GM23338 (cell line): ENCODE measurements around the gene IKZF1. TPM values are rescaled to one million over a fixed set of nuclear protein-coding genes. Genes with fewer than 3 reads are reported as not detected.

Experiments
- ATAC-seq: fragments of 200-7000 bp; cut with Tn5 transposase; 3 replicates; pipeline ENCODE4 v1.9.1; 2020
- DNase-seq: peaks from one replicate; pipeline ENCODE4 v3.0.0-alpha.2; 2015; ENCODE audit warnings: low spot score
- H2AFZ ChIP-seq: fragments of 200-600 bp; sonication (generic); 2 replicates; pipeline ENCODE4 v1.8.0; 2016; ENCODE audit warnings: antibody characterized with exemption, mild to moderate bottlenecking, moderate library complexity
- H3F3A ChIP-seq: fragments of 200-600 bp; sonication (generic); replicated peaks from 2 replicates; pipeline ENCODE4 v1.8.0; 2017; ENCODE audit warnings: antibody characterized with exemption, mixed run types, low read depth
- H3K27ac ChIP-seq: fragments of 200-600 bp; sonication (generic); 2 replicates; pipeline ENCODE4 v1.6.1; 2016; ENCODE audit warnings: low read depth
- H3K27me3 ChIP-seq: fragments of 200-600 bp; sonication (generic); 2 replicates; pipeline ENCODE4 v1.8.0; 2016; ENCODE audit warnings: mild to moderate bottlenecking, mixed run types, moderate library complexity; ENCODE audit not compliant: insufficient read depth
- H3K36me3 ChIP-seq: fragments of 200-600 bp; sonication (generic); 2 replicates; pipeline ENCODE4 v1.8.0; 2016; ENCODE audit warnings: mild to moderate bottlenecking; ENCODE audit not compliant: insufficient read depth
- H3K4me1 ChIP-seq: fragments of 200-600 bp; sonication (generic); 2 replicates; pipeline ENCODE4 v1.8.0; 2016; ENCODE audit warnings: mild to moderate bottlenecking, moderate library complexity; ENCODE audit not compliant: insufficient read depth
- H3K4me2 ChIP-seq: fragments of 200-600 bp; sonication (generic); 2 replicates; pipeline ENCODE4 v1.7.1; 2017; ENCODE audit warnings: mixed run types
- H3K4me3 ChIP-seq: fragments of 200-600 bp; sonication (generic); 2 replicates; pipeline ENCODE4 v1.6.1; 2016; ENCODE audit warnings: mixed run types
- H3K79me2 ChIP-seq: fragments of 200-600 bp; sonication (generic); replicated peaks from 2 replicates; pipeline ENCODE4 v1.8.0; 2017; ENCODE audit warnings: mild to moderate bottlenecking; ENCODE audit not compliant: insufficient read depth
- H3K9me2 ChIP-seq: fragments of 200-600 bp; sonication (generic); 2 replicates; pipeline ENCODE4 v1.8.0; 2017; ENCODE audit not compliant: insufficient read depth
- H4K20me1 ChIP-seq: fragments of 200-600 bp; sonication (generic); replicated peaks from 2 replicates; pipeline ENCODE4 v1.8.0; 2017; ENCODE audit warnings: mild to moderate bottlenecking; ENCODE audit not compliant: insufficient read depth
- H3K27ac Mint-ChIP-seq: 2 replicates; pipeline ENCODE4 v1.8.0; 2020; ENCODE audit warnings: inconsistent platforms, mild to moderate bottlenecking, moderate library complexity, mixed read lengths
- H3K27me3 Mint-ChIP-seq: 3 replicates; pipeline ENCODE4 v1.8.0; 2022; ENCODE audit warnings: low read depth, mild to moderate bottlenecking, moderate library complexity, mixed read lengths, inconsistent platforms; ENCODE audit not compliant: insufficient read depth, poor library complexity
- H3K36me3 Mint-ChIP-seq: 3 replicates; pipeline ENCODE4 v1.8.0; 2021; ENCODE audit warnings: low read depth, mild to moderate bottlenecking, inconsistent platforms, moderate library complexity, mixed read lengths
- H3K4me1 Mint-ChIP-seq: 3 replicates; pipeline ENCODE4 v1.8.0; 2020; ENCODE audit warnings: mild to moderate bottlenecking, inconsistent platforms, mixed read lengths
- H3K4me3 Mint-ChIP-seq: 3 replicates; pipeline ENCODE4 v1.8.0; 2021; ENCODE audit warnings: moderate library complexity, mild to moderate bottlenecking, inconsistent platforms, mixed read lengths
- H3K9me3 Mint-ChIP-seq: 3 replicates; pipeline ENCODE4 v1.8.0; 2020; ENCODE audit warnings: moderate library complexity, mild to moderate bottlenecking, inconsistent platforms, mixed read lengths
- CREB1 ChIP-seq: fragments of 250-450 bp; sonication (Bioruptor Pico); IDR thresholded peaks from 2 replicates; pipeline ENCODE4 v1.5.0; 2020; ENCODE audit warnings: low read depth, mild to moderate bottlenecking, moderate library complexity
- CTCF ChIP-seq, 2 experiments: fragments of 200-600 bp in 1 of 2; sonication (generic) in 1 of 2; conservative IDR thresholded peaks; 2 replicates each; pipeline versions ENCODE4 v1.5.1 to v1.6.1; 2016 to 2017; ENCODE audit warnings: antibody characterized with exemption in 2 of 2, low read depth in 2 of 2, mild to moderate bottlenecking in 2 of 2, moderate library complexity in 1 of 2
- EZH2 ChIP-seq: fragments of 200-600 bp; sonication (generic); IDR thresholded peaks from one replicate; pipeline ENCODE4 v1.8.0; 2017; ENCODE audit warnings: antibody characterized with exemption, mild to moderate bottlenecking, low read depth; ENCODE audit not compliant: unreplicated experiment
- EZH2phosphoT487 ChIP-seq: fragments of 200-600 bp; sonication (generic); IDR thresholded peaks from one replicate; pipeline ENCODE4 v1.8.1; 2018; ENCODE audit warnings: antibody characterized with exemption; ENCODE audit not compliant: unreplicated experiment
- NANOG ChIP-seq: IDR thresholded peaks from 2 replicates; pipeline ENCODE4 v1.6.1; 2016; ENCODE audit warnings: antibody characterized with exemption, borderline replicate concordance
- STAT1 ChIP-seq: IDR thresholded peaks from one replicate; pipeline ENCODE4 v1.6.1; 2016; ENCODE audit warnings: antibody characterized with exemption; ENCODE audit not compliant: unreplicated experiment
- ZNF114 ChIP-seq: fragments of 250-450 bp; sonication (Bioruptor Pico); IDR thresholded peaks from 2 replicates; pipeline ENCODE4 v1.5.0; 2020; ENCODE audit warnings: mild to moderate bottlenecking, moderate library complexity
- polyA plus RNA-seq: library from polyadenylated mRNA; unstranded; fragments of >200 nt; fragmentation: Nextera tagmentation; extraction: Ambion mirVana; gene quantifications from 2 replicates; pipeline ENCODE4 v1.2.1, GENCODE V29; 2016
- total RNA-seq: library from RNA; depleted of rRNA; stranded (reverse); fragments of >200 nt; shearing (Covaris generic); gene quantifications from 2 replicates; pipeline ENCODE4 v1.2.3, GENCODE V29; 2014
- TF ChIP-seq, protein P1 (sequence below): IDR thresholded peaks from one replicate; pipeline ENCODE4 v1.6.1; 2018; ENCODE audit warnings: antibody characterized with exemption; ENCODE audit not compliant: unreplicated experiment
- TF ChIP-seq, protein P2 (sequence below): IDR thresholded peaks from 2 replicates; pipeline ENCODE4 v1.6.1; 2016; ENCODE audit warnings: antibody characterized with exemption
- TF ChIP-seq, protein P3 (sequence below): fragments of 250-450 bp; sonication (Bioruptor Pico); IDR thresholded peaks from 2 replicates; pipeline ENCODE4 v1.5.0; 2020; ENCODE audit warnings: mild to moderate bottlenecking, moderate library complexity

Gene IKZF1
- total and polyA plus RNA-seq, 2 experiments from 2014 or later: 0.57 to 1.8 TPM

DNA sequence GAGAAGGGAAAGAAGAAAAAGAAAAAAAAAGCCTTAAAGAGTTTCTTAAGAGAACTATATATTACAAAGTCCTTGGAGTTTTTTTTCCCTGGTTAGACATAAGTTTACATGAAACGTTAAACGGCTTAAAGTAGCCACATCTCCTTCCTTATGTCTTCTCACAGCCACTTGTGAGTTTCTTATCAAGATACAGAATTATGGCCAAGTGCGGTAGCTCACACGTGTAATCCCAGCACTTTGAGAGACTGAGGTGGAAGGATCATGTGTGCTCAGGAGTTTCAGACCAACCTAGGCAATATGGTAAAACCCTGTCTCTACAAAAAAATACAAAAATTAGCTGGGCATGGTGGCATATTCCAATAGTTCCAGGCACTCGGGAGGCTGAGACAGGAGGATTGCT, 54.3 kb downstream of the IKZF1 start:
- no peaks in the 10 kb centered on the region for H3K36me3 ChIP-seq
- no peak for ATAC-seq

More for the DNA sequence above, 54.3 kb downstream of the IKZF1 start:
- Histone ChIP-seq H3K4me2 (no peak overlapping the region), H3K79me2 (no peaks in the 10 kb centered on the region), H2AFZ (no peak overlapping the region), H3K27ac (no peak overlapping the region), H4K20me1 (no peaks in the 10 kb centered on the region), H3F3A (no peaks in the 10 kb centered on the region), H3K9me2 (peaks cover 9% of the 10 kb centered on the region), H3K4me3 (no peak overlapping the region), H3K4me1 (no peaks in the 10 kb centered on the region), H3K27me3 (no peaks in the 10 kb centered on the region)
- DNase-seq: no peak
- H3K4me1 Mint-ChIP-seq: peaks cover 11% of the 10 kb centered on the region
- H3K27ac Mint-ChIP-seq: no peak overlapping the region
- H3K36me3 Mint-ChIP-seq: no peaks in the 10 kb centered on the region
- H3K9me3 Mint-ChIP-seq: no peaks in the 10 kb centered on the region; the same call in 2 of the 3 replicates
- peaks cover 12% of the 10 kb centered on the region for H3K27me3 Mint-ChIP-seq
- TF ChIP-seq, protein P1, sequence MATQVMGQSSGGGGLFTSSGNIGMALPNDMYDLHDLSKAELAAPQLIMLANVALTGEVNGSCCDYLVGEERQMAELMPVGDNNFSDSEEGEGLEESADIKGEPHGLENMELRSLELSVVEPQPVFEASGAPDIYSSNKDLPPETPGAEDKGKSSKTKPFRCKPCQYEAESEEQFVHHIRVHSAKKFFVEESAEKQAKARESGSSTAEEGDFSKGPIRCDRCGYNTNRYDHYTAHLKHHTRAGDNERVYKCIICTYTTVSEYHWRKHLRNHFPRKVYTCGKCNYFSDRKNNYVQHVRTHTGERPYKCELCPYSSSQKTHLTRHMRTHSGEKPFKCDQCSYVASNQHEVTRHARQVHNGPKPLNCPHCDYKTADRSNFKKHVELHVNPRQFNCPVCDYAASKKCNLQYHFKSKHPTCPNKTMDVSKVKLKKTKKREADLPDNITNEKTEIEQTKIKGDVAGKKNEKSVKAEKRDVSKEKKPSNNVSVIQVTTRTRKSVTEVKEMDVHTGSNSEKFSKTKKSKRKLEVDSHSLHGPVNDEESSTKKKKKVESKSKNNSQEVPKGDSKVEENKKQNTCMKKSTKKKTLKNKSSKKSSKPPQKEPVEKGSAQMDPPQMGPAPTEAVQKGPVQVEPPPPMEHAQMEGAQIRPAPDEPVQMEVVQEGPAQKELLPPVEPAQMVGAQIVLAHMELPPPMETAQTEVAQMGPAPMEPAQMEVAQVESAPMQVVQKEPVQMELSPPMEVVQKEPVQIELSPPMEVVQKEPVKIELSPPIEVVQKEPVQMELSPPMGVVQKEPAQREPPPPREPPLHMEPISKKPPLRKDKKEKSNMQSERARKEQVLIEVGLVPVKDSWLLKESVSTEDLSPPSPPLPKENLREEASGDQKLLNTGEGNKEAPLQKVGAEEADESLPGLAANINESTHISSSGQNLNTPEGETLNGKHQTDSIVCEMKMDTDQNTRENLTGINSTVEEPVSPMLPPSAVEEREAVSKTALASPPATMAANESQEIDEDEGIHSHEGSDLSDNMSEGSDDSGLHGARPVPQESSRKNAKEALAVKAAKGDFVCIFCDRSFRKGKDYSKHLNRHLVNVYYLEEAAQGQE: no peak
- TF ChIP-seq NANOG (no peak), CTCF (conservative IDR thresholded peaks at IDR 0.05; ENCODE audit: low read depth in 2 of 2) (no peak), STAT1 (no peak), ZNF114 (no peak), EZH2phosphoT487 (no peak), EZH2 (no peak), CREB1 (CRISPR knock-in tag) (no peak)
- TF ChIP-seq, protein P2, sequence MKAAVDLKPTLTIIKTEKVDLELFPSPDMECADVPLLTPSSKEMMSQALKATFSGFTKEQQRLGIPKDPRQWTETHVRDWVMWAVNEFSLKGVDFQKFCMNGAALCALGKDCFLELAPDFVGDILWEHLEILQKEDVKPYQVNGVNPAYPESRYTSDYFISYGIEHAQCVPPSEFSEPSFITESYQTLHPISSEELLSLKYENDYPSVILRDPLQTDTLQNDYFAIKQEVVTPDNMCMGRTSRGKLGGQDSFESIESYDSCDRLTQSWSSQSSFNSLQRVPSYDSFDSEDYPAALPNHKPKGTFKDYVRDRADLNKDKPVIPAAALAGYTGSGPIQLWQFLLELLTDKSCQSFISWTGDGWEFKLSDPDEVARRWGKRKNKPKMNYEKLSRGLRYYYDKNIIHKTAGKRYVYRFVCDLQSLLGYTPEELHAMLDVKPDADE: no peak
- TF ChIP-seq, protein P3, sequence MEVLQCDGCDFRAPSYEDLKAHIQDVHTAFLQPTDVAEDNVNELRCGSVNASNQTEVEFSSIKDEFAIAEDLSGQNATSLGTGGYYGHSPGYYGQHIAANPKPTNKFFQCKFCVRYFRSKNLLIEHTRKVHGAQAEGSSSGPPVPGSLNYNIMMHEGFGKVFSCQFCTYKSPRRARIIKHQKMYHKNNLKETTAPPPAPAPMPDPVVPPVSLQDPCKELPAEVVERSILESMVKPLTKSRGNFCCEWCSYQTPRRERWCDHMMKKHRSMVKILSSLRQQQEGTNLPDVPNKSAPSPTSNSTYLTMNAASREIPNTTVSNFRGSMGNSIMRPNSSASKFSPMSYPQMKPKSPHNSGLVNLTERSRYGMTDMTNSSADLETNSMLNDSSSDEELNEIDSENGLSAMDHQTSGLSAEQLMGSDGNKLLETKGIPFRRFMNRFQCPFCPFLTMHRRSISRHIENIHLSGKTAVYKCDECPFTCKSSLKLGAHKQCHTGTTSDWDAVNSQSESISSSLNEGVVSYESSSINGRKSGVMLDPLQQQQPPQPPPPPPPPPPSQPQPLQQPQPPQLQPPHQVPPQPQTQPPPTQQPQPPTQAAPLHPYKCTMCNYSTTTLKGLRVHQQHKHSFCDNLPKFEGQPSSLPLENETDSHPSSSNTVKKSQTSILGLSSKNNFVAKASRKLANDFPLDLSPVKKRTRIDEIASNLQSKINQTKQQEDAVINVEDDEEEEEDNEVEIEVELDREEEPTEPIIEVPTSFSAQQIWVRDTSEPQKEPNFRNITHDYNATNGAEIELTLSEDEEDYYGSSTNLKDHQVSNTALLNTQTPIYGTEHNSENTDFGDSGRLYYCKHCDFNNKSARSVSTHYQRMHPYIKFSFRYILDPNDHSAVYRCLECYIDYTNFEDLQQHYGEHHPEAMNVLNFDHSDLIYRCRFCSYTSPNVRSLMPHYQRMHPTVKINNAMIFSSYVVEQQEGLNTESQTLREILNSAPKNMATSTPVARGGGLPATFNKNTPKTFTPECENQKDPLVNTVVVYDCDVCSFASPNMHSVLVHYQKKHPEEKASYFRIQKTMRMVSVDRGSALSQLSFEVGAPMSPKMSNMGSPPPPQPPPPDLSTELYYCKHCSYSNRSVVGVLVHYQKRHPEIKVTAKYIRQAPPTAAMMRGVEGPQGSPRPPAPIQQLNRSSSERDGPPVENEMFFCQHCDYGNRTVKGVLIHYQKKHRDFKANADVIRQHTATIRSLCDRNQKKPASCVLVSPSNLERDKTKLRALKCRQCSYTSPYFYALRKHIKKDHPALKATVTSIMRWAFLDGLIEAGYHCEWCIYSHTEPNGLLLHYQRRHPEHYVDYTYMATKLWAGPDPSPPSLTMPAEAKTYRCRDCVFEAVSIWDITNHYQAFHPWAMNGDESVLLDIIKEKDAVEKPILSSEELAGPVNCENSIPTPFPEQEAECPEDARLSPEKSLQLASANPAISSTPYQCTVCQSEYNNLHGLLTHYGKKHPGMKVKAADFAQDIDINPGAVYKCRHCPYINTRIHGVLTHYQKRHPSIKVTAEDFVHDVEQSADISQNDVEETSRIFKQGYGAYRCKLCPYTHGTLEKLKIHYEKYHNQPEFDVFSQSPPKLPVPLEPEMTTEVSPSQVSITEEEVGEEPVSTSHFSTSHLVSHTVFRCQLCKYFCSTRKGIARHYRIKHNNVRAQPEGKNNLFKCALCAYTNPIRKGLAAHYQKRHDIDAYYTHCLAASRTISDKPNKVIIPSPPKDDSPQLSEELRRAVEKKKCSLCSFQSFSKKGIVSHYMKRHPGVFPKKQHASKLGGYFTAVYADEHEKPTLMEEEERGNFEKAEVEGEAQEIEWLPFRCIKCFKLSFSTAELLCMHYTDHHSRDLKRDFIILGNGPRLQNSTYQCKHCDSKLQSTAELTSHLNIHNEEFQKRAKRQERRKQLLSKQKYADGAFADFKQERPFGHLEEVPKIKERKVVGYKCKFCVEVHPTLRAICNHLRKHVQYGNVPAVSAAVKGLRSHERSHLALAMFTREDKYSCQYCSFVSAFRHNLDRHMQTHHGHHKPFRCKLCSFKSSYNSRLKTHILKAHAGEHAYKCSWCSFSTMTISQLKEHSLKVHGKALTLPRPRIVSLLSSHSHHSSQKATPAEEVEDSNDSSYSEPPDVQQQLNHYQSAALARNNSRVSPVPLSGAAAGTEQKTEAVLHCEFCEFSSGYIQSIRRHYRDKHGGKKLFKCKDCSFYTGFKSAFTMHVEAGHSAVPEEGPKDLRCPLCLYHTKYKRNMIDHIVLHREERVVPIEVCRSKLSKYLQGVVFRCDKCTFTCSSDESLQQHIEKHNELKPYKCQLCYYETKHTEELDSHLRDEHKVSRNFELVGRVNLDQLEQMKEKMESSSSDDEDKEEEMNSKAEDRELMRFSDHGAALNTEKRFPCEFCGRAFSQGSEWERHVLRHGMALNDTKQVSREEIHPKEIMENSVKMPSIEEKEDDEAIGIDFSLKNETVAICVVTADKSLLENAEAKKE (CRISPR knock-in tag): no peak
- no peak overlapping the region for H3K4me3 Mint-ChIP-seq
